Fibroblast of mammary gland (primary cell): ENCODE data around the gene CCDC12.

ENCODE experiments used
- DNase-seq: peaks from one replicate; pipeline ENCODE4 v3.0.0-alpha.2; 2010; ENCODE audit warnings: low read depth
- H3K4me3 ChIP-seq: 2 replicates; pipeline ENCODE4 v1.5.1; 2011; ENCODE audit warnings: low read depth, mild to moderate bottlenecking, low read length, moderate library complexity; ENCODE audit not compliant: control insufficient read depth
- TF ChIP-seq, protein P1 (sequence below): conservative IDR thresholded peaks from 2 replicates; pipeline ENCODE4 v1.5.1; 2011; ENCODE audit warnings: low read depth, low read length, inconsistent platforms; ENCODE audit not compliant: control insufficient read depth, insufficient read depth

The CCDC12 gene

DNA sequence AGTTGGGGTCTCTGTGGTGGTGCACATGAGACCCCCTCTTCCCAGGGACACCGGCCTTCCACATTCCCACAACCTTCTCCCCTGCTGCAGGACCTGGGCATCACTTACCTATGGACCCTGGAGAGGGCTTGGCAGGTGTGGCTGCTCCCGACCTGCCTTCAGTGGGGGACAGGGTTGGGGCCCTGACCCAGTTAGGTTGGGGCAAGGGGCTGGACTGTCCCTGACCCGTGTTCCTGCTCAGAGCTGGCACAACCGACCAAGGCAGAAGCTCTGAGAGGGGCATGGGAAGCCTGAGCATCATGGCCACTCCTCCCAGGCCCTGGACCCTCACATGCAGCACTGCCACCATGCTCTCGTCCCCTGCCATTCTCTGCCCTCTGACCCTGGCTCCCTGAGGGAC, 9.0 kb upstream of the CCDC12 start:
- no peak for DNase-seq
- TF ChIP-seq, protein P1, sequence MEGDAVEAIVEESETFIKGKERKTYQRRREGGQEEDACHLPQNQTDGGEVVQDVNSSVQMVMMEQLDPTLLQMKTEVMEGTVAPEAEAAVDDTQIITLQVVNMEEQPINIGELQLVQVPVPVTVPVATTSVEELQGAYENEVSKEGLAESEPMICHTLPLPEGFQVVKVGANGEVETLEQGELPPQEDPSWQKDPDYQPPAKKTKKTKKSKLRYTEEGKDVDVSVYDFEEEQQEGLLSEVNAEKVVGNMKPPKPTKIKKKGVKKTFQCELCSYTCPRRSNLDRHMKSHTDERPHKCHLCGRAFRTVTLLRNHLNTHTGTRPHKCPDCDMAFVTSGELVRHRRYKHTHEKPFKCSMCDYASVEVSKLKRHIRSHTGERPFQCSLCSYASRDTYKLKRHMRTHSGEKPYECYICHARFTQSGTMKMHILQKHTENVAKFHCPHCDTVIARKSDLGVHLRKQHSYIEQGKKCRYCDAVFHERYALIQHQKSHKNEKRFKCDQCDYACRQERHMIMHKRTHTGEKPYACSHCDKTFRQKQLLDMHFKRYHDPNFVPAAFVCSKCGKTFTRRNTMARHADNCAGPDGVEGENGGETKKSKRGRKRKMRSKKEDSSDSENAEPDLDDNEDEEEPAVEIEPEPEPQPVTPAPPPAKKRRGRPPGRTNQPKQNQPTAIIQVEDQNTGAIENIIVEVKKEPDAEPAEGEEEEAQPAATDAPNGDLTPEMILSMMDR: no peak
- no peak overlapping the region for H3K4me3 ChIP-seq

DNA sequence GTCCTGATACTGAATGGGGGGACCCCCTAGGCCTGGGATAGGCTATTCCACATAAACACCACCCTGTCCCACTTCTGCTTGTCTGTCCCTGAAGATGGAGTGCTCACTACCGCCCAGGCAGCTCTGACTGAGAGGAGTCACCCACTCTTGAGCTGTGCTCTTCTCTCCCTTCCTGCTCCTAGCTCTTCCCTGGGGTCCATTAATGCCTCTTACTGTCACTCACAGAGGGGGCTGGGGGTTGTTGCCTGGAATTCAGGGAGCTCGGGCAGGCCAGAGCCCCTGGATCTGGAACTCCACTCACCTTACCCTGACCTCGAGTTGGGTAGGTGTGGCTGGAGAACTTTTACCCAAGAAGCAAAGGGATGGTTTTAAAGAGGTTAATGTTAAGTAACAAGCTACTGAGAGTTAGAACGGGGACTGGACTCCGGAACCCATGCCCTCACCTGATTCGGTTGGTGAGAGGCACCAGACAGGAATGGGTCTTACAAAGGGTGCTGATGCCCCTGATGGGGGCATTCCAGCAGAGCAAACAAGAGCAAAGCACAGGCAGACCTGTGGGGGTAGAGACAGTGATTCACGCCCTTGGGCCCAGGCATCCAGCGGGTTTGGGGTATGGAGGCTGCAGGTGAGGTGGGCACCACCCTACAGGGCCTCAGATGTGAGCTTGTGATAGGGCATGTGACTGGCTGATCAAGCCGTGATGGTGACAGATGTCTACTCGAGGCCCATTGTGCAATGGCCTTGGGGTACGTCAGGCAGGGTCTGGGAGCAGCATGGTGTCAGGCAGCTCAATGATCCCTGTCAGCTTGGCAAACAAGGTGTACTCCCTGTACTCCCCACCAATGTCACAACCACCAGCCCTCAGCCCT, 8.3 kb upstream of the CCDC12 start:
- H3K4me3 ChIP-seq: no peak overlapping the region
- no peak for DNase-seq
- TF ChIP-seq, protein P1: no peak

DNA sequence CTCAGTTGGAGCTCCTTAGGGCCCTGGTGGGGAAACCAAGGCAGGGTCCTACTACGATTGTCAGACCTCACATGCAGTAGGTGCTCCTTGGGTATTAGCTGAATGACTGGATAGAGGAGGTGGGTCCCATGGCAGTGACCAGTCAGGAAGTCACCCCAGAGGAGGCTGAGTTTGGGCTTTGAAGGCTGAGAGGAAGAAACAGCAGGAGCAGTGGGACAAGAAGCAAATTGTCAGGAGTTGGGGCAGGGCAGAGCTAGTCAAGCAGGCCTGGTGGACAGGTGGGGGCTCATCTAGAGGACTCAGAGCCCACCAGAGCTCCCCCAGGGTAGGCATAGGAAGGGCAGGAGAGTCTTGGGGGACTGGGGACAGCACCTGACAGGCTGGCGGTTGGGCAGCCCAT, 6.0 kb upstream of the CCDC12 start:
- no peak overlapping the region for H3K4me3 ChIP-seq
- no peak for DNase-seq
- TF ChIP-seq, protein P1: no peak

DNA sequence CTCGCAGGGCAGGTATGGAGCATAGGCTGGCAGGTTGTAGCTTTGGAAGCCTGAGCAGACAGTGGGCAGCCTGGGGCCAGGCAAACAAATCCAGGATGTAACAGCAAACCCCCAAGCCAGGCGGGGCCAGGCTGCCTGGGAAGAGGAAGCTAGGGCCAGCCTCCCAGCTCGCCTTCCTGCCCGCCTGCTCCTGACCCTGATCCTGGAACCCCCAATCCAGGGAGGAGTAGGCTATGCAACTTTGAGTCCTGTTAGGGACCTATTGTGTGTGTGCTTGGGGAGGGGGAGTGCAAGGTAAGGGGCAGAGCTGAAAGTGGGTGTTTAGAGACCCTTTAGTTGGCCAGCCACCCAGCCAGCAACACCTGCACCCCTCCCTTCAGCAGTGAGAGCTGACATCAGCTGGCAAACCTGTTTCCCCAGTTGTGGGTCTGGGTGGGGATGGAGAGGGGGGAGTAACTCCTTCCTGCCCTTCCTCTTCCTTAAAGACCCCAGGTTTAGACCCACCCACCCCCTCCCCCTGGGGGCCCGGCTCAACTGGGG, 5.5 kb upstream of the CCDC12 start:
- TF ChIP-seq, protein P1: no peak
- no peak overlapping the region for H3K4me3 ChIP-seq
- DNase-seq: no peak

DNA sequence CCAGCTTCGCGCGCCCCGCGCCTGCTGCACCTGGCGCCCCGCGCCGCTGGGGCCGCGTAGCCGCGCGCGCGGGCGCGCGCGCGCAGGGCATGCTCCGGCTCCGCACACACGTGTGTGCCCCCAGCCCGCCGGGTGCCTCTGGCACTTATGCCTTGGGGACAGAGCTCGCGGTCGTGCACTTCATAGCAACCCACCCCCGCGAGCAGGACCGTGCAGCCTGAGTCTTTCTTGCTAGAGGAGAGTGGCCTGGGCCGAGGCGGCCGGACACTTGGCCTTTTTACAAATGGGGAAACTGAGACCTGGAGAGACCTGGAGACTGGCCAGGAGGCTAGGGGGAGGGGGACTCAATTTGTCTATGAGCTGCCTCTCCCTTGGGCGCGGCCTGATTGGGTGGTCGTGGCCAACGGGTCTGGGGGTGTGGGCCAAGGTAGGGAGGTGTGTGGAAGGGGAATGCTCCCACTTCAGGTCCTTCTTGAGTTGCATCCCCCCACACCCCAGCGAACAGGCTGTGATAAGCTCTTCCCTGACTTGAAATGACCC, 3.5 kb upstream of the CCDC12 start:
- DNase-seq: no peak
- TF ChIP-seq, protein P1: no peak
- H3K4me3 ChIP-seq: peak overlapping the region; percentile 63

DNA sequence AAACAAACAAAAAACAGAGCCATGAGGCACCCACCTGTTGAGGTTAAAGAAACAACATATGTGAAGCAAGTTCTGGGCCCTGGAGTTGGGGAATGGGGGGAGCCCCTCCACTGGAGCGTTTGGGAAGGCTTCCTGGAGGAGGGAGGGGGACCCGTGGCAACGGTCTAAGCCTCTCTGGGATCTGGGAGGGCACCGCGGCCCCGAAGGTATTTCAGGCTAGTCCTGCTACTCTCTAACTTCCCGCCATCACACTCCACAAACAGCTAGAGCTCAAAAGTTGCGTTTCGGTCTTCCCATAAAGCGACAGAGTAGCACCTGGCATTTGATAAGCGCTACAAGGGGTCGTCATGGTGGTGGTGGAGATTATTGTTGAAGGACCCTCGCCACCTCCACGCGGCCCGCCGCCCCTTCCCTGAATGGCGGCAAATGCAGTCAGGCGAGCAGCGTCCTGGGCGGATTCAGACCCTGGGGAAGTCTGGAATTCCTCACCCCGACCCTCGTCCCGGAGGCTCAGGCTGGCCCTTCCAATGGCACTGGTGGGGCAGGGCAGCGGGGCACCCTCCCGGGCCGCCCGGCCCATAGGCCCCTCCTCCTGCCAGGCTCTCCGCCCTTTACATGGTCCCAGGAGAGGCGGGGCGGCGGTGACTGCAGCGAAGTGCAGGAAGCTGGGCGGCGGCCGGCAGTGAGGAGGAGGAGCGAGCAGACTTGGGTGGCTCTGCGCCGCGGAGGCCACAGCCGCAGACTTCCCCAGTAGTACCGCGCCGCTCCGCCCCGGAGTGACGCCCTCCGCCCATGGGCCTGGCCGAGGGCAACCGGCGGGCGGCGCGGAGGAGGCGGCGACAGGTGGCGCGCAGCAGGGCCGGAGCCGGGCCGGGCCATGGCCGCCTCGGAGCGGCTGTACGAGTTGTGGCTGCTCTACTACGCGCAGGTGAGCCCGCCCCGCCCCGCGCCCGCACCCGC, 2.7 kb upstream of the CCDC12 start, which contains the start of gene NBEAL2:
Gene NBEAL2, plus strand, starts transcription at position 682 of the 960 bp plus-strand sequence. Its CDS starts 196 bp downstream, at position 878.
- TF ChIP-seq, protein P1: no peak
- H3K4me3 ChIP-seq: peak within 1 kb of the TSS; percentile 63
- DNase-seq: peak; percentile 80
